HepG2 (cell line): ENCODE data around the gene STKLD1. TPM values are rescaled to one million over a fixed set of nuclear protein-coding genes. Genes with fewer than 3 reads are reported as not detected.

Source experiments
- E2F2 ChIP-seq: sonication (generic); formaldehyde crosslinking; IDR thresholded peaks from 2 replicates; pipeline ENCODE4 v1.4.0; 2020; ENCODE audit warnings: missing genetic modification reagents, borderline replicate concordance
- EZH2 ChIP-seq: conservative IDR thresholded peaks from 2 replicates; pipeline ENCODE4 v1.6.1; 2012; ENCODE audit warnings: mild to moderate bottlenecking, low read depth, low read length, moderate library complexity
- FOXP1 ChIP-seq, 2 experiments: fragments of 450-650 bp in 1 of 2; IDR thresholded peaks; 2 replicates each; pipeline ENCODE4 v1.6.1; 2017 to 2018; ENCODE audit warnings: antibody characterized with exemption in 1 of 2
- HDAC2 ChIP-seq: sonication (generic); formaldehyde crosslinking; IDR thresholded peaks from 2 replicates; pipeline ENCODE4 v1.4.0; 2020; ENCODE audit warnings: missing genetic modification reagents
- HIVEP1 ChIP-seq: sonication (generic); formaldehyde crosslinking; IDR thresholded peaks from 2 replicates; pipeline ENCODE4 v1.4.0; 2020; ENCODE audit warnings: mild to moderate bottlenecking, missing genetic modification reagents
- HOXA5 ChIP-seq: sonication (generic); formaldehyde crosslinking; IDR thresholded peaks from 2 replicates; pipeline ENCODE4 v1.4.0; 2020; ENCODE audit warnings: missing genetic modification reagents
- NR2F6 ChIP-seq, 2 experiments: IDR thresholded peaks; 2 replicates each; pipeline ENCODE4 v1.6.1; 2016; ENCODE audit warnings: antibody characterized with exemption in 1 of 2, mild to moderate bottlenecking in 1 of 2
- RARA ChIP-seq: IDR thresholded peaks from 2 replicates; pipeline ENCODE4 v1.6.1; 2016; ENCODE audit warnings: missing genetic modification reagents, missing compliant biosample characterization
- SOX13 ChIP-seq, 3 experiments: fragments of 450-650 bp in 1 of 3; sonication (generic) in 1 of 3; formaldehyde crosslinking in 1 of 3; IDR thresholded peaks in 2 of 3; conservative IDR thresholded peaks in 1 of 3; 2 replicates each; pipeline versions ENCODE4 v1.5.0 to v1.6.1; 2016 to 2020; ENCODE audit warnings: antibody characterized with exemption in 1 of 3, mild to moderate bottlenecking in 1 of 3, missing compliant biosample characterization in 1 of 3, missing genetic modification reagents in 1 of 3, moderate library complexity in 1 of 3
- TBX2 ChIP-seq: sonication (generic); formaldehyde crosslinking; IDR thresholded peaks from 2 replicates; pipeline ENCODE4 v1.5.0; 2020; ENCODE audit warnings: missing genetic modification reagents, mild to moderate bottlenecking, borderline replicate concordance
- YEATS4 ChIP-seq: sonication (generic); formaldehyde crosslinking; IDR thresholded peaks from 2 replicates; pipeline ENCODE4 v1.4.0; 2020; ENCODE audit warnings: missing genetic modification reagents, borderline replicate concordance
- ZNF17 ChIP-seq: sonication (generic); formaldehyde crosslinking; IDR thresholded peaks from 2 replicates; pipeline ENCODE4 v1.5.0; 2020; ENCODE audit warnings: mild to moderate bottlenecking, missing genetic modification reagents
- ZNF329 ChIP-seq: sonication (generic); formaldehyde crosslinking; IDR thresholded peaks from 2 replicates; pipeline ENCODE4 v1.9.0; 2021; ENCODE audit warnings: low read depth, mild to moderate bottlenecking, missing genetic modification reagents
- ZNF350 ChIP-seq: sonication (generic); formaldehyde crosslinking; IDR thresholded peaks from 2 replicates; pipeline ENCODE4 v1.4.0; 2020; ENCODE audit warnings: mild to moderate bottlenecking, low read depth, missing genetic modification reagents, borderline replicate concordance
- ZNF431 ChIP-seq: sonication (generic); formaldehyde crosslinking; IDR thresholded peaks from 2 replicates; pipeline ENCODE4 v1.9.0; 2022; ENCODE audit warnings: missing genetic modification reagents, low read depth, mild to moderate bottlenecking, borderline replicate concordance
- ZNF441 ChIP-seq: sonication (generic); formaldehyde crosslinking; IDR thresholded peaks from 2 replicates; pipeline ENCODE4 v1.7.0; 2021; ENCODE audit warnings: missing genetic modification reagents, borderline replicate concordance
- ZNF609 ChIP-seq: sonication (generic); formaldehyde crosslinking; IDR thresholded peaks from 2 replicates; pipeline ENCODE4 v1.4.0; 2020; ENCODE audit warnings: mild to moderate bottlenecking, missing genetic modification reagents, borderline replicate concordance
- ZNF773 ChIP-seq: sonication (generic); formaldehyde crosslinking; IDR thresholded peaks from 2 replicates; pipeline ENCODE4 v1.4.0; 2020; ENCODE audit warnings: missing genetic modification reagents, borderline replicate concordance
- polyA plus RNA-seq, 8 experiments: library from polyadenylated mRNA; depleted of rRNA in 3 of 8; stranded (reverse) in 7 of 8; unstranded in 1 of 8; fragments of >200 nt; fragmentation: Illumina TruSeq in 4 of 8; extraction: Trizol in 4 of 8; gene quantifications; 2 replicates each; pipeline versions ENCODE4 v1.2.1 to v1.2.3, GENCODE V29; 2011 to 2016; ENCODE audit warnings: low read depth in 4 of 8, missing spikeins in 1 of 8, mixed read lengths in 1 of 8; ENCODE audit not compliant: insufficient read depth in 1 of 8
- total RNA-seq, 5 experiments: library from RNA; depleted of rRNA; stranded (reverse); fragments of >200 nt; fragmentation: Illumina TruSeq; extraction: Trizol; gene quantifications; 2 replicates each; pipeline ENCODE4 v1.2.3, GENCODE V29; 2016; ENCODE audit warnings: low read depth in 1 of 5
- TF ChIP-seq, protein P1 (sequence below): sonication (generic); formaldehyde crosslinking; IDR thresholded peaks from 2 replicates; pipeline ENCODE4 v1.8.0; 2022; ENCODE audit warnings: missing genetic modification reagents, mild to moderate bottlenecking, moderate library complexity, borderline replicate concordance

The STKLD1 gene
- total and polyA plus RNA-seq, 2 of the 13 experiments (the other 11 are each of a cell fraction or from before 2014, with no cell fraction given) = 1.5 to 2.2 TPM

GRCh38 chr9:133427658-133428348, 51.6 kb downstream of the STKLD1 start (continued):
- TF ChIP-seq TBX2 (peak; percentile 68; the same call in 1 of the 2 replicates), E2F2 (CRISPR knock-in tag) (no peak), ZNF773 (CRISPR knock-in tag) (no peak), SOX13 (IDR thresholded peaks at IDR 0.05) (no peak), SOX13 (CRISPR knock-in tag; conservative IDR thresholded peaks at IDR 0.05 in 1 of 2, IDR thresholded peaks at IDR 0.05 in 1 of 2) (peak in 1 of 2 experiments; percentile 49; a peak in 1 of 4 replicates), HIVEP1 (CRISPR knock-in tag) (0 out of 2 replicates have a peak, but pooled peaks have one; percentile 39), ZNF441 (CRISPR knock-in tag) (peak; percentile 94), HDAC2 (peak; percentile 71), ZNF17 (CRISPR knock-in tag) (no peak), EZH2 (no peak), ZNF329 (no peak), HOXA5 (CRISPR knock-in tag) (0 out of 2 replicates have a peak, but pooled peaks have one; percentile 21), FOXP1 (IDR thresholded peaks at IDR 0.05) (no peak), FOXP1 (CRISPR knock-in tag; IDR thresholded peaks at IDR 0.05) (peak; percentile 33; the same call in 1 of the 2 replicates), ZNF609 (CRISPR knock-in tag) (0 out of 2 replicates have a peak, but pooled peaks have one; percentile 15), NR2F6 (IDR thresholded peaks at IDR 0.05) (no peak), NR2F6 (CRISPR knock-in tag; IDR thresholded peaks at IDR 0.05) (0 out of 2 replicates have a peak, but pooled peaks have one; percentile 26), ZNF431 (CRISPR knock-in tag) (no peak), ZNF350 (no peak), YEATS4 (CRISPR knock-in tag) (peak; percentile 22; the same call in 1 of the 2 replicates), RARA (CRISPR knock-in tag) (peak; percentile 34; the same call in 1 of the 2 replicates)
- TF ChIP-seq, protein P1, sequence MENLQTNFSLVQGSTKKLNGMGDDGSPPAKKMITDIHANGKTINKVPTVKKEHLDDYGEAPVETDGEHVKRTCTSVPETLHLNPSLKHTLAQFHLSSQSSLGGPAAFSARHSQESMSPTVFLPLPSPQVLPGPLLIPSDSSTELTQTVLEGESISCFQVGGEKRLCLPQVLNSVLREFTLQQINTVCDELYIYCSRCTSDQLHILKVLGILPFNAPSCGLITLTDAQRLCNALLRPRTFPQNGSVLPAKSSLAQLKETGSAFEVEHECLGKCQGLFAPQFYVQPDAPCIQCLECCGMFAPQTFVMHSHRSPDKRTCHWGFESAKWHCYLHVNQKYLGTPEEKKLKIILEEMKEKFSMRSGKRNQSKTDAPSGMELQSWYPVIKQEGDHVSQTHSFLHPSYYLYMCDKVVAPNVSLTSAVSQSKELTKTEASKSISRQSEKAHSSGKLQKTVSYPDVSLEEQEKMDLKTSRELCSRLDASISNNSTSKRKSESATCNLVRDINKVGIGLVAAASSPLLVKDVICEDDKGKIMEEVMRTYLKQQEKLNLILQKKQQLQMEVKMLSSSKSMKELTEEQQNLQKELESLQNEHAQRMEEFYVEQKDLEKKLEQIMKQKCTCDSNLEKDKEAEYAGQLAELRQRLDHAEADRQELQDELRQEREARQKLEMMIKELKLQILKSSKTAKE (CRISPR knock-in tag) = peak; percentile 51; the same call in 1 of the 2 replicates
